B cell (primary cell): ENCODE data around the gene COQ8A. TPM values are rescaled to one million over a fixed set of nuclear protein-coding genes. Genes with fewer than 3 reads are reported as not detected.

Source experiments
- ATAC-seq: fragments of 200-7000 bp; cut with Tn5 transposase; one replicate; pipeline ENCODE4 v1.10.0; 2021; ENCODE audit warnings: low read depth, mild to moderate bottlenecking, moderate number of reproducible peaks, moderate library complexity
- CTCF ChIA-PET: fragments of 350-600 bp; sonication (Branson Sonifier 250); formaldehyde crosslinking; loops from one replicate; lab custom pipeline; 2021; ENCODE audit warnings: antibody characterized with exemption, inconsistent platforms; lab: Charles Lee
- POLR2A ChIA-PET: fragments of 350-600 bp; sonication (Branson Sonifier 250); formaldehyde crosslinking; loops from one replicate; lab custom pipeline; 2021; ENCODE audit warnings: antibody characterized with exemption; lab: Charles Lee
- DNase-seq: peaks from one replicate; pipeline ENCODE4 v3.0.0; 2013
- H2AFZ ChIP-seq: 2 replicates; pipeline ENCODE4 v1.6.1; 2012; ENCODE audit warnings: mild to moderate bottlenecking, low read depth, low read length; ENCODE audit not compliant: insufficient read depth, poor library complexity, severe bottlenecking
- H3K27ac ChIP-seq, 2 donors: 1 replicate in 1 of 2; 2 replicates in 1 of 2; pipeline ENCODE4 v1.5.1; 2012 to 2013; ENCODE audit warnings: low read length in 2 of 2, mild to moderate bottlenecking in 2 of 2, moderate library complexity in 1 of 2
- H3K27me3 ChIP-seq, 4 experiments: fragments of 200-600 bp in 1 of 4; sonication (generic) in 1 of 4; replicated peaks in 1 of 4; 1 replicate in 2 of 4; 2 replicates in 2 of 4; pipeline versions ENCODE4 v1.6.1 to v1.7.0; 2013 to 2016; ENCODE audit warnings: low read length in 3 of 4, mild to moderate bottlenecking in 2 of 4, mixed read lengths in 1 of 4, moderate library complexity in 1 of 4; ENCODE audit not compliant: insufficient read depth in 4 of 4, control insufficient read depth in 3 of 4; ENCODE audit errors: control extremely low read depth in 1 of 4
- H3K36me3 ChIP-seq, 2 experiments: replicated peaks in 1 of 2; 1 replicate in 1 of 2; 2 replicates in 1 of 2; pipeline versions ENCODE4 v1.6.1 to v1.7.1; 2013; ENCODE audit warnings: low read length in 1 of 2; ENCODE audit not compliant: insufficient read depth in 2 of 2, control insufficient read depth in 1 of 2; ENCODE audit errors: control extremely low read depth in 1 of 2, extremely low read depth in 1 of 2
- H3K4me1 ChIP-seq, 2 donors: fragments of 200-600 bp in 1 of 2; sonication (generic) in 1 of 2; 1 replicate in 1 of 2; 2 replicates in 1 of 2; pipeline versions ENCODE4 v1.5.1 to v1.6.1; 2013 to 2017; ENCODE audit warnings: low read length in 2 of 2; ENCODE audit not compliant: control insufficient read depth in 2 of 2, insufficient read depth in 2 of 2
- H3K4me2 ChIP-seq: replicated peaks from 2 replicates; pipeline ENCODE3; 2012; ENCODE audit warnings: mild to moderate bottlenecking, low read depth, low read length; ENCODE audit not compliant: poor library complexity, severe bottlenecking
- H3K4me3 ChIP-seq, 5 experiments: fragments of 200-600 bp in 1 of 5; sonication (generic) in 1 of 5; 1 replicate in 3 of 5; 2 replicates in 2 of 5; pipeline versions ENCODE4 v1.5.1 to v1.7.0; 2011 to 2016; ENCODE audit warnings: low read length in 4 of 5, mild to moderate bottlenecking in 4 of 5, low read depth in 2 of 5, control low read depth in 1 of 5, moderate library complexity in 1 of 5; ENCODE audit not compliant: insufficient read depth in 1 of 5; ENCODE audit errors: control extremely low read depth in 1 of 5, extremely low read depth in 1 of 5
- H3K79me2 ChIP-seq: fragments of 200-600 bp; sonication (generic); one replicate; pipeline ENCODE4 v1.6.0; 2016; ENCODE audit warnings: low read length; ENCODE audit not compliant: control insufficient read depth, insufficient read depth
- H3K9ac ChIP-seq: fragments of 200-600 bp; sonication (generic); 2 replicates; pipeline ENCODE4 v1.6.1; 2017; ENCODE audit warnings: mild to moderate bottlenecking, low read length, moderate library complexity
- H3K9me3 ChIP-seq, 3 donors: one replicate each; pipeline versions ENCODE4 v1.6.1 to v1.7.1; 2013; ENCODE audit warnings: low read length in 2 of 3; ENCODE audit not compliant: control insufficient read depth in 2 of 3, insufficient read depth in 1 of 3; ENCODE audit errors: control extremely low read depth in 1 of 3
- H4K20me1 ChIP-seq: 2 replicates; pipeline ENCODE4 v1.6.0; 2012; ENCODE audit warnings: mild to moderate bottlenecking, low read length; ENCODE audit not compliant: insufficient read depth, control insufficient read depth, poor library complexity, severe bottlenecking
- H3K27ac Mint-ChIP-seq: one replicate; pipeline ENCODE4 v1.8.0; 2021; ENCODE audit warnings: mixed read lengths
- H3K27me3 Mint-ChIP-seq: one replicate; pipeline ENCODE4 v1.8.0; 2021; ENCODE audit warnings: mixed read lengths
- H3K4me1 Mint-ChIP-seq: one replicate; pipeline ENCODE4 v1.8.0; 2021; ENCODE audit warnings: mixed read lengths
- H3K4me3 Mint-ChIP-seq: one replicate; pipeline ENCODE4 v1.8.0; 2021; ENCODE audit warnings: mixed read lengths
- H3K9me3 Mint-ChIP-seq: one replicate; pipeline ENCODE4 v1.8.0; 2022; ENCODE audit warnings: mixed read lengths; ENCODE audit not compliant: insufficient read depth
- CTCF ChIP-seq: fragments of 200-600 bp; IDR thresholded peaks from one replicate; pipeline ENCODE4 v1.8.0; 2022; ENCODE audit warnings: antibody characterized with exemption, mild to moderate bottlenecking
- EZH2 ChIP-seq: IDR thresholded peaks from 2 replicates; pipeline ENCODE4 v1.6.1; 2012; ENCODE audit warnings: borderline replicate concordance, low read depth, mild to moderate bottlenecking, moderate library complexity, low read length; ENCODE audit not compliant: insufficient read depth, poor library complexity, severe bottlenecking
- WGBS: methylation state at CpG from one replicate; pipeline ENCODE4 v1.1.5; 2013; ENCODE audit warnings: missing lambda C conversion rate; ENCODE audit not compliant: insufficient coverage; 5-methylcytosine and 5-hydroxymethylcytosine counted together
- intact Hi-C: fragments of 100-400 bp; cut with micrococcal nuclease; formaldehyde crosslinking; loops from one replicate; pipeline ENCODE4 v1.10.0; 2022
- polyA plus RNA-seq: library from polyadenylated mRNA; depleted of rRNA; stranded (reverse); fragments of >200 nt; gene quantifications from 2 replicates; pipeline ENCODE4 v1.2.3, GENCODE V29; 2012
- total RNA-seq, 2 donors: library from RNA; stranded (reverse); fragments of 120-200 nt in 1 of 2; gene quantifications; 1 replicate in 1 of 2; 2 replicates in 1 of 2; pipeline versions ENCODE4 v1.2.3 to v1.2.4, GENCODE V29; 2013 to 2022

Gene COQ8A
- total and polyA plus RNA-seq, 2 donors (not counting 1 experiment from before 2014, with no cell fraction given) = 44.3 to 58.2 TPM

GRCh38 chr1:227002531-227003049, 62.5 kb downstream of the COQ8A start:
- TF ChIP-seq CTCF = no peak
- TF ChIP-seq EZH2 = no peak
- Histone ChIP-seq H3K4me1 (no peaks in the 10 kb centered on the region), H3K9ac (no peak overlapping the region), H4K20me1 (no peaks in the 10 kb centered on the region), H3K4me3 (no peak overlapping the region), H3K27ac (no peak overlapping the region), H2AFZ (no peak overlapping the region), H3K9me3 (no peaks in the 10 kb centered on the region), H3K4me2 (no peak overlapping the region), H3K36me3 (no peaks in the 10 kb centered on the region), H3K79me2 (no peaks in the 10 kb centered on the region), H3K27me3 (no peaks in the 10 kb centered on the region)
- CTCF ChIA-PET = no interaction called here
- 93% methylated on average over 3 of the region's 3 CpGs for WGBS
- POLR2A ChIA-PET = no interaction called here
- DNase-seq (no peak), ATAC-seq (no peak)
- peaks cover 5% of the 10 kb centered on the region for H3K27me3 Mint-ChIP-seq
- H3K27ac Mint-ChIP-seq = no peak overlapping the region
- no peaks in the 10 kb centered on the region for H3K4me1 Mint-ChIP-seq
- intact Hi-C loops = no loop called here
- no peaks in the 10 kb centered on the region for H3K9me3 Mint-ChIP-seq
- no peak overlapping the region for H3K4me3 Mint-ChIP-seq

- H3K4me3 Mint-ChIP-seq = no peak overlapping the region
- no peaks in the 10 kb centered on the region for H3K79me2 ChIP-seq
- ChIA-PET CTCF (no interaction called here), POLR2A (no interaction called here)
- peaks cover 5% of the 10 kb centered on the region for H3K27me3 Mint-ChIP-seq
- TF ChIP-seq EZH2 (no peak), CTCF (no peak)
- no peak overlapping the region for H3K27ac Mint-ChIP-seq
- no peaks in the 10 kb centered on the region for H4K20me1 ChIP-seq
- no peak overlapping the region for H3K9ac ChIP-seq
- intact Hi-C loops = no loop called here
- no peaks in the 10 kb centered on the region for H3K27me3 ChIP-seq
- no peak overlapping the region for H3K4me2 ChIP-seq
- ATAC-seq (no peak), DNase-seq (no peak)
- H3K27ac ChIP-seq = no peak overlapping the region
- no peaks in the 10 kb centered on the region for H3K4me1 ChIP-seq
- WGBS = 100% methylated on average over 7 of the region's 8 CpGs
- no peaks in the 10 kb centered on the region for H3K9me3 ChIP-seq
- H2AFZ ChIP-seq = no peak overlapping the region
- H3K4me1 Mint-ChIP-seq = no peaks in the 10 kb centered on the region
- no peaks in the 10 kb centered on the region for H3K9me3 Mint-ChIP-seq
- H3K36me3 ChIP-seq = no peaks in the 10 kb centered on the region
- H3K4me3 ChIP-seq = no peak overlapping the region
Observed at GRCh38 chr1:227003165-227003564, 63.1 kb downstream of the COQ8A start.
